Skeletal muscle tissue (tissue), 4 donors: ENCODE results near the gene MYOC. TPM values are rescaled to one million over a fixed set of nuclear protein-coding genes. Genes with fewer than 3 reads are reported as not detected.
A peak's percentile ranks its signal among the peaks of the same experiment; 100 is the strongest.

ENCODE experiments used
- H3K27ac ChIP-seq: one replicate; pipeline ENCODE4 v1.7.0; 2013; ENCODE audit warnings: mild to moderate bottlenecking, low read depth, low read length, inconsistent platforms
- H3K27me3 ChIP-seq, 3 donors: one replicate each; pipeline ENCODE4 v1.7.0; 2013; ENCODE audit warnings: low read length in 3 of 3; ENCODE audit not compliant: control insufficient read depth in 3 of 3, insufficient read depth in 3 of 3
- H3K36me3 ChIP-seq, 3 donors: one replicate each; pipeline ENCODE4 v1.7.0; 2013; ENCODE audit warnings: low read length in 3 of 3; ENCODE audit not compliant: control insufficient read depth in 3 of 3, insufficient read depth in 3 of 3
- H3K4me1 ChIP-seq, 3 donors: one replicate each; pipeline ENCODE4 v1.7.0; 2013; ENCODE audit warnings: low read length in 3 of 3, mild to moderate bottlenecking in 3 of 3; ENCODE audit not compliant: control insufficient read depth in 3 of 3, insufficient read depth in 3 of 3
- H3K4me3 ChIP-seq, 3 donors: one replicate each; pipeline ENCODE4 v1.7.0; 2013; ENCODE audit warnings: low read length in 3 of 3
- H3K9ac ChIP-seq, 3 donors: one replicate each; pipeline ENCODE4 v1.7.0; 2013; ENCODE audit warnings: low read length in 3 of 3, mild to moderate bottlenecking in 3 of 3, moderate library complexity in 2 of 3, low read depth in 1 of 3
- H3K9me3 ChIP-seq, 3 donors: one replicate each; pipeline ENCODE4 v1.7.0; 2013; ENCODE audit warnings: low read length in 3 of 3; ENCODE audit not compliant: control insufficient read depth in 3 of 3
- total RNA-seq: library from RNA; depleted of rRNA; stranded (reverse); fragments of >200 nt; gene quantifications from one replicate; pipeline ENCODE4 v1.2.3, GENCODE V29; 2014
- donor health status: Osteomylitis.

The MYOC gene
- total RNA-seq, 1 donor from 2014 or later: 5.2 TPM

DNA sequence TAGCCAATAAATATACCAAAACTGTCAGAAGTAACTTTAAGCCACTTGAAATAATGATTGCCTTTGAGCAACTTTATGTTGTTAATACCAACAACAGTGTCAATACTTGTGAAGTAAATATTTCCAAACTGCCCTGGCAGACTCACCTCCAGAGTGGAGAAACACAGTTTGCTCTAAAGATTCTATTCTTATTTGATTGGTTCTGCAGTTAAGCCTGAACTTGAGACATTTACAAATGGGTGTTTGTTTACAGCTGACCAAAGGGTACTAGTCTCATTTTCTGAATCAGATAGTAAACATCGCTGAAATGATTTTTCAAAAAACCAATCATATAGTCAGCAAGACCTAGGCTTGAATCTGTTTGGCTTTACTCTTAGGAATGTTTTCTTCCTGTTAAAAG is 1.3 kb upstream of the MYOC start:
- H3K9ac ChIP-seq: peak overlapping the region in 2 of 3 donors; percentile 34 to 74
- H3K4me3 ChIP-seq: peak overlapping the region in 2 of 3 donors; percentile 31 to 45
- no peaks in the 10 kb centered on the region for H3K9me3 ChIP-seq
- no peaks in the 10 kb centered on the region for H3K27me3 ChIP-seq
- H3K27ac ChIP-seq: peak overlapping the region; percentile 78
- H3K36me3 ChIP-seq: no peaks in the 10 kb centered on the region
- H3K4me1 ChIP-seq: peaks cover 19 to 37% (median 32%) of the 10 kb centered on the region in 3 donors

DNA sequence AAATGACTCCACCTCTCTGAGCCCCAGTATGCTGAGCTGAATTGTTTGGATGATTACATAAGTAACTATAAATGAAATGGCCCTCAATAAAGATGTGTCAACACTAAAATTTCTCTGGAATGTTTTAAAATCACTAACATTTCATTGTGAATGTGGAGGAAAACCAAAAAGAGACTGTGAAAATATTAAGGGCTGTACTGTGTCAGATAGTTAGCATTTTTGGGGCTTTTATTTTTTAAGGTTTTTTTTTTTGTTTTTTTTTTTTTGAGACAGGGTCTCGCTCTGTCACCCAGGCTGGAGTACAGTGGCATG is 6.3 kb downstream of the MYOC start:
- Histone ChIP-seq H3K27me3 (no peaks in the 10 kb centered on the region), H3K9ac (no peak overlapping the region), H3K36me3 (no peaks in the 10 kb centered on the region), H3K27ac (peak overlapping the region; percentile 59), H3K4me3 (no peak overlapping the region), H3K9me3 (no peaks in the 10 kb centered on the region), H3K4me1 (peaks cover 12 to 16% (median 14%) of the 10 kb centered on the region in 3 donors)

DNA sequence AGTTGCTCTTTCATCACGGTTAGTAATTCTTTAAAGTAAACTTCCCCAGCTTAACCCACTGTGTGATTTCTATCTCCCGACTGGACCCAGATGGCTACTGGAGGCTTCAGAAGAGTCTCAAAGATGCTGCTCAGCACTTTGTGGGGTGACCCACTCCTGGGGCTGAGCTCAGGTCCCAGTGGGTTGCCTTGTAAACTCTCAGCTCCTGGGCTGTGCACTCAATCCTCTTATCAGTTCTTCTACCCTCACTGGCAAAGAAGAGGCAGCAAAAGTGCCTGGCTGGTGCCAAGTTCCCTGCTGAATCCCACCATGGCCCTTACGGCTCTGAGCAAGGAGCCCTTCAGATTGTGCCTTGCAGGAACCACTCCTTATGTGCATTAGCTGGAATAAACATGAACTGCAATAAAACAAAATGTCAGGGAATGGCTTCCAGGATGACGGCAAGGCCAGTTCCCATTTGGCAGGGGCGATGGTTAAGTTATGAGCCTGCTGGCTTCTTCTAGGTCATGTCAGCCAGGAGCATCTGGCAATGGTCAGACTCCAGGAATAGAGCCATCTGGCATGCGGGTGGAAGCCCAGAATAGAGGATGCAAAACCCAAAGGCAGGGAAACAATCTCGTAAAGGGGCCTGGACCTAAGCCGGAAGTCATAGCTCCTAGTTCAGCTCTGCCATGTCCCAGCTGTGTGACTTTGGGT is 6.8 kb downstream of the MYOC start:
- Histone ChIP-seq H3K27ac (peak overlapping the region; percentile 59), H3K9ac (peak overlapping the region; percentile 4 to 78 (median 45)), H3K27me3 (no peaks in the 10 kb centered on the region), H3K4me1 (peaks cover 12 to 16% (median 14%) of the 10 kb centered on the region in 3 donors), H3K4me3 (peak overlapping the region; percentile 43 to 77 (median 61)), H3K9me3 (no peaks in the 10 kb centered on the region), H3K36me3 (no peaks in the 10 kb centered on the region)

DNA sequence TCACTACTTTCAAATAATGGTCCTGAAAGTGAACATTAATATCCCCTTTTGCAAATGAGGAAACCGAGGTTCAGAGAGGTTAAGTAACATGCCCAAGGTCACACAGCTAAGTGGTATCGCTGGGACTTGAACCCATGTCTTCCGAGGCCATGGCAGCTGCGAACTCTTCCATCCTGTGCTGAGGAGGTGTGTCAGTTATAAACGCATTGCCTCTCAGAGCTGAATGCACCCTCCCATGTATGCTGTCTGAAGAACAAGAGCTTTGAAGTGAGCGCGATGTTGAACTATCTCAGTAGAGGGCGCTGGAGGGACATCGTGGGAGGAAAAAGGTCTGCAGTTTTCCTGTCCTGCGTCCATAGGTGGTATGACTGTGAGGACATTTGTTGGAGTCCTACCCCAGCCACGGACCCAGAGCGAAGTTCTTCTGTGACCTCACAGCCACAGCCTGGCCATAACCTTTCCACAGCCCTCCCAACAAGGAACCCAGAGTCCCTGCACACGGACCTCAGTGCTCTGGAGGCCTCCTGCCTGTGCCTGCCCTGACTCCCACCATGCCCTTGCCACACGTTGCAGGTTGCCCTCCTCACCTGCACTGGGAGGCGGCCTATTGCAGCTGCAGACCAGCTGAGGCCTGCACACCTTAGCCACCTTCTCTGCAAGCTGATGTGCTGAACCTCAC is 7.5 kb downstream of the MYOC start:
- Histone ChIP-seq H3K27ac (peak overlapping the region; percentile 59), H3K9ac (peak overlapping the region; percentile 4 to 78 (median 27)), H3K36me3 (no peaks in the 10 kb centered on the region), H3K4me1 (peaks cover 12 to 16% (median 14%) of the 10 kb centered on the region in 3 donors), H3K4me3 (peak overlapping the region; percentile 61 to 77 (median 61)), H3K9me3 (no peaks in the 10 kb centered on the region), H3K27me3 (no peaks in the 10 kb centered on the region)

DNA sequence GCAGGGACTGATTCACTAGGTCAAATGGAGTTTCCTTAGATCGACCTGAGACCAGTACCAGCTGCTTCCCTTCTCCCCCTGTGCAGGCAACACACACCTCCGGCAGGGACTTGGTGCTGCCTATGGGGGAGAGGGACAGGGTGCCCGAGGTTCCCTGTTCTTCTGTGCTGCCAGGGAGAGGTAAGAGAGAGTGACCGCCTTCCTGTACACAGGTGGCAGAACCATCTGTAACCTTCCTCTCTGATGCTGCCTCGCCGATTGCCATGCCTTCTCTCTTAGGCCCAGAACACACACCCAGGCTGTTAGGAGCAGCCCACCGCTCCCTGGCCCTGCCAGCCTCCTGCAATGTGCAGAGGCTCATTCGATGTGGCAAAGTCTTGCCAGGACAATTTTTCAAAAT is 9.3 kb downstream of the MYOC start:
- Histone ChIP-seq H3K27me3 (no peaks in the 10 kb centered on the region), H3K4me3 (no peak overlapping the region), H3K36me3 (no peaks in the 10 kb centered on the region), H3K9me3 (no peaks in the 10 kb centered on the region), H3K9ac (no peak overlapping the region), H3K27ac (no peak overlapping the region), H3K4me1 (peaks cover 12 to 16% (median 14%) of the 10 kb centered on the region in 3 donors)

DNA sequence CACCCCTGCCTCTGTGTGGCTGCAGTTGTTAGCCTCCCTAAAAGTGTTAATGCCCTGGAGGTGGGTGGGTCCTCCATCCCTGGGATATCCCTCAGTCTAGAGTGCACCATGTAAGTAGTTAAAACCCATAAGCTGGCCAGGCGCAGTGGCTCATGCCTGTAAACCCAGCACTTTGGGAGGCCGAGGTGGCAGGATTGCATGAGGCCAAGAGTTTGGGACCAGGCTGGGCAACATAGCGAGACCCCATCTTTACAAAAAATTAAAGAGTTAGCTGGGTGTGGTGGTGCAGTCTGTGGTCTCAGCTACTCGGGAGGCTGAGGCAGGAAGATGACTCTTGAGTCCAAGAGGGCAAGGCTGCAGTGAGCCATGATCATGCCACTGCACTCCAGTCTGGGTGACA is 10.3 kb downstream of the MYOC start:
- no peaks in the 10 kb centered on the region for H3K36me3 ChIP-seq
- H3K27ac ChIP-seq: no peak overlapping the region
- H3K9ac ChIP-seq: no peak overlapping the region
- peaks cover 12 to 16% (median 14%) of the 10 kb centered on the region in 3 donors for H3K4me1 ChIP-seq
- no peaks in the 10 kb centered on the region for H3K27me3 ChIP-seq
- no peaks in the 10 kb centered on the region for H3K9me3 ChIP-seq
- H3K4me3 ChIP-seq: no peak overlapping the region

DNA sequence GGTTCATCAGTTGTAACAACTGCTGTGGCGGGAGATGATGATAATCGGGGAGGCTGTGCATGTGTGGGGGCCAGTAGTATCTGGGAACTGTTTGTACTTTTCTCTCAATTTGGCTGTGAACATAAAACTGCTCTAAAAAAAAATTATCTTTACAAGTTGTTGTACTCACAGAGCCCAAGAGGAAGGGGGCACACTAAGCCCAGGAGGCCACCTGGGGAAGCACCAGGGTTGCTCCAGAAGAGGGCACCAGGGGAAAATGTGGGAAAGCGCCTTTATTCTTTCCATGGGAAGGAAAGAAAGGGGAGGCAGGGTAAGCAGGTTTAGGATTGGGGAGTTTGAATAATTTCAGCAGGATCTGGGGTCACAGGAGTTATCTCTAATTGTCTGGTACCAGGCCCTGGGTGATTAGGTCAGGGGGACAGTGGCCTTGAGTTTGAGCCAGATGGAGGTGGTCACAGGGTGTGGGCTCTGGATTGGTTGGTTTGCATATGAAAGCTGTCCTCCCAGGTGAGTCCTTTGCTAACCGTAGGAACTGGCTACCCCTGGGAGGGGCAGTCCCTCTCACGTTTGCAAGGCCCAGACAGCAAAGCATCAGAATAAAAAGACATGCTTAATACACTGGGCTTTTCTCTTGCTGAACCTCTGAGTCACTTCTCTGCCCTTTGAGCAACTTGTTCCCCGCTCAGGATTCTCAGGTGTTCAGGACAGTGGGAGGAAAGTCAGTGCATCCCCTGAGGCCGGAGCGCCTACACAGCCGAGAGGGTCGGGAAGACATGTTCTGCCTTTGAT is 11.2 kb downstream of the MYOC start:
- Histone ChIP-seq H3K4me1 (peaks cover 12 to 16% (median 14%) of the 10 kb centered on the region in 3 donors), H3K4me3 (no peak overlapping the region), H3K36me3 (no peaks in the 10 kb centered on the region), H3K9me3 (no peaks in the 10 kb centered on the region), H3K27me3 (no peaks in the 10 kb centered on the region), H3K9ac (no peak overlapping the region), H3K27ac (no peak overlapping the region)

DNA sequence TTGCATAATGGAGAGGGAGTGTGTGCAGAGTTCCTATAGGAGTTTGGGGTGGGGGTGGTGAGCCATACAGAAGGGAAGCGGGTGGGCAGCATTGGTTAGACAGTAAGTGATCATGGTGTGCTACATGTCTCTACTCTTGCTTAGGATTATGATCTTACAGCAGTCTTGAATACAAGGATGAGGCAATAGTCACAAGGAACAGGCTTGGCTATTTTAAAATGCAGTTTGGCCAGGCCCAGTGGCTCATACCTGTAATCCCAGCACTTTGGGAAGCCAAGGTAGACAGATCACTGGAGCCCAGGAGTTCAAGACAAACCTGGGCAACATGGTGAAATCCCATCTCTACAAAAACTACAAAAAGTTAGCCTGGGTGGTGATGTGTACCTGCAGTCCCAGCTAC is 12.3 kb downstream of the MYOC start:
- Histone ChIP-seq H3K4me3 (no peak overlapping the region), H3K27me3 (no peaks in the 10 kb centered on the region), H3K9ac (no peak overlapping the region)

DNA sequence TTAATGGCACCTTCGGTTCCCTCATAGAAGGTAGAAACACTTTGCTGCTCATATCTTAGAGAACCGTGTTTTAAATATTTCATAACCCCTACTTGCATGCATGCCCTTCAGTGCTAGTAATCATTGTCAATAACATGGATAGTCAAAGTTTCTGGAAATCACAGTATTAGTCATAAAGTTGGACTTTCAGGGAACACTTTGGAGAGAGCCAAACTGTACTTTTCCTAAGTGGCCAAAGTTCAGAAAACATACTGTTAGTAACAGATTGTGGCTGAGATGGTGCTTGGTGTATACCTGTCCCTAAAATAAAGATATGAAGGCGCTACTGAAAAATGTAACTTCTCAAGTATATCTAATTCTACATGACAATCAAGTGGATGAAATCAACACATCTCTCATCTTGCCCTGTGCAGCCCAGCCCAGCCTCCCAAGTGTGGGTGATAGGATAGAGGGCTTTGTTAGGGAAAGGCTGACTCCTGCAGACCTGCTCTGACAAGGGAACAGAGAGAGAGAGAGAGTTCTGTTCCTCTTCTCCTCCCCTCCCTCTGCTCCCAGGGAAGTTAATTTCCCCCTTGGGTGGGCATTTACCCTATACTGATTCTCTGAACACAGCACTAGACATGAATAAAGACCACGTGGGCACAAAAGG is 14.4 kb downstream of the MYOC start:
- no peak overlapping the region for H3K27ac ChIP-seq
- no peak overlapping the region for H3K9ac ChIP-seq
- no peaks in the 10 kb centered on the region for H3K36me3 ChIP-seq
- no peak overlapping the region for H3K4me3 ChIP-seq
- H3K4me1 ChIP-seq: no peaks in the 10 kb centered on the region
- H3K27me3 ChIP-seq: no peaks in the 10 kb centered on the region
- H3K9me3 ChIP-seq: no peaks in the 10 kb centered on the region

More for the DNA sequence above, 12.3 kb downstream of the MYOC start:
- peaks cover 4 to 6% (median 6%) of the 10 kb centered on the region in 3 donors for H3K4me1 ChIP-seq
- H3K27ac ChIP-seq: no peak overlapping the region
- H3K36me3 ChIP-seq: no peaks in the 10 kb centered on the region
- H3K9me3 ChIP-seq: no peaks in the 10 kb centered on the region
